Mucosa of stomach (tissue), 1 donor: ENCODE results near the gene FNDC3B.

ENCODE experiments used
- H3K27me3 ChIP-seq: one replicate; pipeline ENCODE4 v1.7.0; 2013; ENCODE audit warnings: mild to moderate bottlenecking, low read length; ENCODE audit not compliant: control insufficient read depth, insufficient read depth
- H3K36me3 ChIP-seq: one replicate; pipeline ENCODE4 v1.7.0; 2013; ENCODE audit warnings: low read length; ENCODE audit not compliant: control insufficient read depth, insufficient read depth
- H3K4me1 ChIP-seq: one replicate; pipeline ENCODE4 v1.7.0; 2013; ENCODE audit warnings: mild to moderate bottlenecking, low read length; ENCODE audit not compliant: control insufficient read depth, insufficient read depth
- H3K4me3 ChIP-seq: one replicate; pipeline ENCODE4 v1.7.0; 2013; ENCODE audit warnings: low read length
- H3K9ac ChIP-seq: one replicate; pipeline ENCODE4 v1.7.0; 2013; ENCODE audit warnings: mild to moderate bottlenecking, low read length, moderate library complexity
- H3K9me3 ChIP-seq: one replicate; pipeline ENCODE4 v1.7.0; 2013; ENCODE audit warnings: mild to moderate bottlenecking, low read length, moderate library complexity; ENCODE audit not compliant: control insufficient read depth
- donor health status: Pancreatic carcinoma.

Gene FNDC3B

GRCh38 chr3:172194702-172195406 is 155.5 kb downstream of the FNDC3B start:
- H3K36me3 ChIP-seq: no peaks in the 10 kb centered on the region
- no peaks in the 10 kb centered on the region for H3K4me1 ChIP-seq
- H3K9ac ChIP-seq: no peak overlapping the region
- H3K27me3 ChIP-seq: no peaks in the 10 kb centered on the region
- no peak overlapping the region for H3K4me3 ChIP-seq
- H3K9me3 ChIP-seq: no peaks in the 10 kb centered on the region

DNA sequence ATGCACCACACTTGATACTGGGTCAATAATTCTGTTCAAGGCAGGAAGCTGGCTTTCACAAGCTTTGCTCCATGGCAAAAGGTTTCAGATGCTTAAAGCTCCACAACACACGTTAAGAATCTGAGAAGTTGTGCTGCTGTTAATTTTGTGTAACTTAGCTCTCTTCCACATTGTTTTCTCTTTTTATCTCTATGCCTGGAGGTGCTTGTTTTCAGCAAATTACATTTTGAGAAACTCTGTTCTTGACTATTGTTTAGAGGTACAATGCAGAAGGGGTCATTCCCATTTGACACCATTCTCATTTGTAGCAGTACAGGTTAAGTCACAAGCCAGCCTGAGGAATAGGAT is 156.0 kb downstream of the FNDC3B start:
- H3K27me3 ChIP-seq: no peaks in the 10 kb centered on the region
- H3K36me3 ChIP-seq: no peaks in the 10 kb centered on the region
- no peak overlapping the region for H3K9ac ChIP-seq
- no peaks in the 10 kb centered on the region for H3K9me3 ChIP-seq
- no peak overlapping the region for H3K4me3 ChIP-seq
- H3K4me1 ChIP-seq: no peaks in the 10 kb centered on the region

- H3K9me3 ChIP-seq: no peaks in the 10 kb centered on the region
- H3K36me3 ChIP-seq: no peaks in the 10 kb centered on the region
- H3K27me3 ChIP-seq: no peaks in the 10 kb centered on the region
- H3K9ac ChIP-seq: no peak overlapping the region
- peaks cover 14% of the 10 kb centered on the region for H3K4me1 ChIP-seq
- H3K4me3 ChIP-seq: no peak overlapping the region
These were observed 158.0 kb downstream of the FNDC3B start for GRCh38 chr3:172197344-172197743.

GRCh38 chr3:172198428-172198827 is 159.1 kb downstream of the FNDC3B start:
- Histone ChIP-seq H3K9ac (no peak overlapping the region), H3K4me3 (no peak overlapping the region), H3K9me3 (no peaks in the 10 kb centered on the region), H3K36me3 (no peaks in the 10 kb centered on the region), H3K4me1 (peaks cover 17% of the 10 kb centered on the region), H3K27me3 (no peaks in the 10 kb centered on the region)

DNA sequence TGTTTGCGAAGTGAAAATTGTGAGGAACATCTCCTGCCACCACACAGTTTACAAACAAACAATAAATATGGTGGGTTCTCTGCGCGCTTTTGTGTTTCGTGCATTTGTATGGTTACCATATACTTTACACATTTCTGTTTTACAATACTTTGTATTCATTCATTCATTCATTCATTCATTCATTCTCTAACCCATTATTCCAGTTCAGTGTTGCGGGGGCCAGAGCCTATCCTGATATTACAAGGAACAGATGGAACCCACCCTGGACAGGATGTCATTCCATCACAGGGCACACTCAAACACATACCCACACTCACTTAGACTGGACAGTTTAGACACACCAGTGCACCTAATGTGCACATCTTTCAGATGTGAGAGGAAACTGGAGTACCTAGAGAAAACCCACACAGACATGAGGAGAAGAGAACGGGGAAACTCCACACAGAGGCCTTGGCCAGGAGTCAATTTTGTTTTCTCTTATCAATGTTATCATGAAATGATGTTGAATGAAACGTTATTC is 160.5 kb downstream of the FNDC3B start:
- peaks cover 32% of the 10 kb centered on the region for H3K4me1 ChIP-seq
- H3K9me3 ChIP-seq: no peaks in the 10 kb centered on the region

GRCh38 chr3:172201136-172201869 is 161.9 kb downstream of the FNDC3B start:
- Histone ChIP-seq H3K36me3 (no peaks in the 10 kb centered on the region), H3K9me3 (no peaks in the 10 kb centered on the region), H3K4me3 (no peak overlapping the region), H3K9ac (no peak overlapping the region), H3K4me1 (peaks cover 35% of the 10 kb centered on the region), H3K27me3 (no peaks in the 10 kb centered on the region)

More for the DNA sequence above, 160.5 kb downstream of the FNDC3B start:
- Histone ChIP-seq H3K27me3 (no peaks in the 10 kb centered on the region), H3K36me3 (no peaks in the 10 kb centered on the region), H3K9ac (no peak overlapping the region), H3K4me3 (no peak overlapping the region)

DNA sequence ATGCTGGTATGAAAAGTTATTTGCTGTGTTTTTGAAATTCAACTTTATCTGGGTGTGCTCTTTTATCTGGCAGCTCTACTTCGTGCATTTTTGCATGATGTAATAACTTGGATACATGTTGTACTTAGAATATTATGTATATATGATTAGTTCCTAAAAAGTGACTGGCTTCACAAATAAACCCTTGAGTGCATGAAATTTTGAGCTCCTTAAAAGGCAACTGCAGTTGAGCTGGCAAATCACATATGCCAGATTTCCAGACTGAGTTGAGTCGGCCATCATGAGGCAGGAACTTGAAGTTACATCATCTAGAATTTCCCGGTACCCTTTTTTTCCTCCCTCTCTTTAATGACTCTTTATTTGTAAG is 162.5 kb downstream of the FNDC3B start:
- no peak overlapping the region for H3K9ac ChIP-seq
- H3K9me3 ChIP-seq: no peaks in the 10 kb centered on the region
- H3K27me3 ChIP-seq: no peaks in the 10 kb centered on the region
- peaks cover 35% of the 10 kb centered on the region for H3K4me1 ChIP-seq
- H3K36me3 ChIP-seq: no peaks in the 10 kb centered on the region
- H3K4me3 ChIP-seq: no peak overlapping the region

DNA sequence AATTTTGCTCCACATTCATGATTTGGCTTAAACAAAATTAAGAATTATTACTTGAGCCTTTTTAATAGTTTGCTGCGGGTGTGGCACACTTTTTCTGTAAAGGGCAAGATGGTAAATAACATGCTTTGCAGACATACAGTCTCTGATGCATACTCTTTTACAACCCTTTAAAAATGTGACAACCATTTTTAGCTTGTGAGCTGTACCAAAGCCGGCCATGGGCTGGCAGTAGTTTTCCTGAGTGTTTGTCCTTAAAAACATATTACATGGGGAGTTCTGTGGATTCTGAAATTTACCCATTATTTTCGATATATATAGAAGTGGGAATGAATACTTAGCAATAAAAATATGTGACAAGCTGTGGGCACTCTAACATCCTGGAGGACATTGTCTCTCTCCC is 163.4 kb downstream of the FNDC3B start:
- no peaks in the 10 kb centered on the region for H3K27me3 ChIP-seq
- H3K4me3 ChIP-seq: no peak overlapping the region
- H3K9me3 ChIP-seq: no peaks in the 10 kb centered on the region
- H3K9ac ChIP-seq: no peak overlapping the region
- peaks cover 35% of the 10 kb centered on the region for H3K4me1 ChIP-seq
- H3K36me3 ChIP-seq: no peaks in the 10 kb centered on the region

GRCh38 chr3:172203522-172204258 is 164.3 kb downstream of the FNDC3B start:
- H3K4me3 ChIP-seq: no peak overlapping the region
- H3K4me1 ChIP-seq: peaks cover 35% of the 10 kb centered on the region
- H3K36me3 ChIP-seq: no peaks in the 10 kb centered on the region
- no peaks in the 10 kb centered on the region for H3K9me3 ChIP-seq
- H3K9ac ChIP-seq: peak overlapping the region; percentile 7
- H3K27me3 ChIP-seq: no peaks in the 10 kb centered on the region

DNA sequence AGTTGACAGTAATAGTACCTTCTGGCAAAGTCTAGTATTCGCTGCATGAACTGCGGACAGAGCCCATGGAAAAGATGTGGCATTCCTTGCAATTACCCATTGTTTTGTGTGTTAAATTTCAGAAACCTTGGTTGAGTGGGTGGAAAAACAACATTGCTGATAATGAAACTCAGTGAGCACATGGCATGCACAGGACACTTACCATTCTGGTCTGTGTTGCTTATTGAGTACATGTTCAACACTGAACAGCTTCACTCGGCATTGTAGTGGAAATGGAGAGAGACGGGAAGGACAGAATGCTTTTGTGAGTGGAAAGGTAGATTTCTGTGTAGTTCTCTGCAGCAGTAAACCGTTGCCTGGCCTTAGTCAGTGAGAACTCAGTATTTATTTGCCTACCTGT is 165.3 kb downstream of the FNDC3B start:
- peaks cover 44% of the 10 kb centered on the region for H3K4me1 ChIP-seq
- H3K4me3 ChIP-seq: no peak overlapping the region
- H3K27me3 ChIP-seq: no peaks in the 10 kb centered on the region
- H3K9me3 ChIP-seq: no peaks in the 10 kb centered on the region
- H3K36me3 ChIP-seq: no peaks in the 10 kb centered on the region
- no peak overlapping the region for H3K9ac ChIP-seq

- no peak overlapping the region for H3K9ac ChIP-seq
- H3K4me1 ChIP-seq: peaks cover 32% of the 10 kb centered on the region
- no peaks in the 10 kb centered on the region for H3K27me3 ChIP-seq
- no peak overlapping the region for H3K4me3 ChIP-seq
- H3K9me3 ChIP-seq: no peaks in the 10 kb centered on the region
- H3K36me3 ChIP-seq: no peaks in the 10 kb centered on the region
These were observed 169.4 kb downstream of the FNDC3B start for GRCh38 chr3:172208586-172209332.
